B cell (primary cell): ENCODE data around the gene ME1. TPM values are rescaled to one million over a fixed set of nuclear protein-coding genes. Genes with fewer than 3 reads are reported as not detected.

Experiments used
- ATAC-seq: fragments of 200-7000 bp; cut with Tn5 transposase; one replicate; pipeline ENCODE4 v1.10.0; 2021; ENCODE audit warnings: low read depth, mild to moderate bottlenecking, moderate number of reproducible peaks, moderate library complexity
- CTCF ChIA-PET: fragments of 350-600 bp; sonication (Branson Sonifier 250); formaldehyde crosslinking; loops from one replicate; lab custom pipeline; 2021; ENCODE audit warnings: antibody characterized with exemption, inconsistent platforms; lab: Charles Lee
- POLR2A ChIA-PET: fragments of 350-600 bp; sonication (Branson Sonifier 250); formaldehyde crosslinking; loops from one replicate; lab custom pipeline; 2021; ENCODE audit warnings: antibody characterized with exemption; lab: Charles Lee
- DNase-seq: peaks from one replicate; pipeline ENCODE4 v3.0.0; 2013
- H2AFZ ChIP-seq: 2 replicates; pipeline ENCODE4 v1.6.1; 2012; ENCODE audit warnings: mild to moderate bottlenecking, low read depth, low read length; ENCODE audit not compliant: insufficient read depth, poor library complexity, severe bottlenecking
- H3K27ac ChIP-seq, 2 donors: 1 replicate in 1 of 2; 2 replicates in 1 of 2; pipeline ENCODE4 v1.5.1; 2012 to 2013; ENCODE audit warnings: low read length in 2 of 2, mild to moderate bottlenecking in 2 of 2, moderate library complexity in 1 of 2
- H3K27me3 ChIP-seq, 4 experiments: fragments of 200-600 bp in 1 of 4; sonication (generic) in 1 of 4; replicated peaks in 1 of 4; 1 replicate in 2 of 4; 2 replicates in 2 of 4; pipeline versions ENCODE4 v1.6.1 to v1.7.0; 2013 to 2016; ENCODE audit warnings: low read length in 3 of 4, mild to moderate bottlenecking in 2 of 4, mixed read lengths in 1 of 4, moderate library complexity in 1 of 4; ENCODE audit not compliant: insufficient read depth in 4 of 4, control insufficient read depth in 3 of 4; ENCODE audit errors: control extremely low read depth in 1 of 4
- H3K36me3 ChIP-seq, 2 experiments: replicated peaks in 1 of 2; 1 replicate in 1 of 2; 2 replicates in 1 of 2; pipeline versions ENCODE4 v1.6.1 to v1.7.1; 2013; ENCODE audit warnings: low read length in 1 of 2; ENCODE audit not compliant: insufficient read depth in 2 of 2, control insufficient read depth in 1 of 2; ENCODE audit errors: control extremely low read depth in 1 of 2, extremely low read depth in 1 of 2
- H3K4me1 ChIP-seq, 2 donors: fragments of 200-600 bp in 1 of 2; sonication (generic) in 1 of 2; 1 replicate in 1 of 2; 2 replicates in 1 of 2; pipeline versions ENCODE4 v1.5.1 to v1.6.1; 2013 to 2017; ENCODE audit warnings: low read length in 2 of 2; ENCODE audit not compliant: control insufficient read depth in 2 of 2, insufficient read depth in 2 of 2
- H3K4me2 ChIP-seq: replicated peaks from 2 replicates; pipeline ENCODE3; 2012; ENCODE audit warnings: mild to moderate bottlenecking, low read depth, low read length; ENCODE audit not compliant: poor library complexity, severe bottlenecking
- H3K4me3 ChIP-seq, 5 experiments: fragments of 200-600 bp in 1 of 5; sonication (generic) in 1 of 5; 1 replicate in 3 of 5; 2 replicates in 2 of 5; pipeline versions ENCODE4 v1.5.1 to v1.7.0; 2011 to 2016; ENCODE audit warnings: low read length in 4 of 5, mild to moderate bottlenecking in 4 of 5, low read depth in 2 of 5, control low read depth in 1 of 5, moderate library complexity in 1 of 5; ENCODE audit not compliant: insufficient read depth in 1 of 5; ENCODE audit errors: control extremely low read depth in 1 of 5, extremely low read depth in 1 of 5
- H3K79me2 ChIP-seq: fragments of 200-600 bp; sonication (generic); one replicate; pipeline ENCODE4 v1.6.0; 2016; ENCODE audit warnings: low read length; ENCODE audit not compliant: control insufficient read depth, insufficient read depth
- H3K9ac ChIP-seq: fragments of 200-600 bp; sonication (generic); 2 replicates; pipeline ENCODE4 v1.6.1; 2017; ENCODE audit warnings: mild to moderate bottlenecking, low read length, moderate library complexity
- H3K9me3 ChIP-seq, 3 donors: one replicate each; pipeline versions ENCODE4 v1.6.1 to v1.7.1; 2013; ENCODE audit warnings: low read length in 2 of 3; ENCODE audit not compliant: control insufficient read depth in 2 of 3, insufficient read depth in 1 of 3; ENCODE audit errors: control extremely low read depth in 1 of 3
- H4K20me1 ChIP-seq: 2 replicates; pipeline ENCODE4 v1.6.0; 2012; ENCODE audit warnings: mild to moderate bottlenecking, low read length; ENCODE audit not compliant: insufficient read depth, control insufficient read depth, poor library complexity, severe bottlenecking
- H3K27ac Mint-ChIP-seq: one replicate; pipeline ENCODE4 v1.8.0; 2021; ENCODE audit warnings: mixed read lengths
- H3K27me3 Mint-ChIP-seq: one replicate; pipeline ENCODE4 v1.8.0; 2021; ENCODE audit warnings: mixed read lengths
- H3K4me1 Mint-ChIP-seq: one replicate; pipeline ENCODE4 v1.8.0; 2021; ENCODE audit warnings: mixed read lengths
- H3K4me3 Mint-ChIP-seq: one replicate; pipeline ENCODE4 v1.8.0; 2021; ENCODE audit warnings: mixed read lengths
- H3K9me3 Mint-ChIP-seq: one replicate; pipeline ENCODE4 v1.8.0; 2022; ENCODE audit warnings: mixed read lengths; ENCODE audit not compliant: insufficient read depth
- CTCF ChIP-seq: fragments of 200-600 bp; IDR thresholded peaks from one replicate; pipeline ENCODE4 v1.8.0; 2022; ENCODE audit warnings: antibody characterized with exemption, mild to moderate bottlenecking
- EZH2 ChIP-seq: IDR thresholded peaks from 2 replicates; pipeline ENCODE4 v1.6.1; 2012; ENCODE audit warnings: borderline replicate concordance, low read depth, mild to moderate bottlenecking, moderate library complexity, low read length; ENCODE audit not compliant: insufficient read depth, poor library complexity, severe bottlenecking
- WGBS: methylation state at CpG from one replicate; pipeline ENCODE4 v1.1.5; 2013; ENCODE audit warnings: missing lambda C conversion rate; ENCODE audit not compliant: insufficient coverage; 5-methylcytosine and 5-hydroxymethylcytosine counted together
- intact Hi-C: fragments of 100-400 bp; cut with micrococcal nuclease; formaldehyde crosslinking; loops from one replicate; pipeline ENCODE4 v1.10.0; 2022
- polyA plus RNA-seq: library from polyadenylated mRNA; depleted of rRNA; stranded (reverse); fragments of >200 nt; gene quantifications from 2 replicates; pipeline ENCODE4 v1.2.3, GENCODE V29; 2012
- total RNA-seq, 2 donors: library from RNA; stranded (reverse); fragments of 120-200 nt in 1 of 2; gene quantifications; 1 replicate in 1 of 2; 2 replicates in 1 of 2; pipeline versions ENCODE4 v1.2.3 to v1.2.4, GENCODE V29; 2013 to 2022

ME1 gene
- total and polyA plus RNA-seq, 2 donors (not counting 1 experiment from before 2014, with no cell fraction given), result not detected

- no peaks in the 10 kb centered on the region for H3K9me3 ChIP-seq
- H3K4me1 ChIP-seq, result no peaks in the 10 kb centered on the region
- H3K27ac Mint-ChIP-seq, result no peak overlapping the region
- no peaks in the 10 kb centered on the region for H3K27me3 ChIP-seq
- TF ChIP-seq CTCF (no peak), EZH2 (no peak)
- no peak for DNase-seq
- H4K20me1 ChIP-seq, result no peaks in the 10 kb centered on the region
- H3K36me3 ChIP-seq, result no peaks in the 10 kb centered on the region
- no peak overlapping the region for H3K4me3 ChIP-seq
- H3K27ac ChIP-seq, result no peak overlapping the region
- no peak overlapping the region for H2AFZ ChIP-seq
- ChIA-PET CTCF (no interaction called here), POLR2A (no interaction called here)
- H3K4me1 Mint-ChIP-seq, result no peaks in the 10 kb centered on the region
- H3K9ac ChIP-seq, result no peak overlapping the region
- no peak overlapping the region for H3K4me2 ChIP-seq
- intact Hi-C loops, result no loop called here
- ATAC-seq, result no peak
- H3K79me2 ChIP-seq, result no peaks in the 10 kb centered on the region
- H3K27me3 Mint-ChIP-seq, result peaks cover 11% of the 10 kb centered on the region
- no peak overlapping the region for H3K4me3 Mint-ChIP-seq
- no CpG with 5 or more reads among the region's 6 CpGs for WGBS
- no peaks in the 10 kb centered on the region for H3K9me3 Mint-ChIP-seq
Measured at GRCh38 chr6:83270971-83271719, 159.7 kb downstream of the ME1 start.

- no peak for TF ChIP-seq CTCF
- TF ChIP-seq EZH2, result no peak
- Mint-ChIP-seq H3K4me3 (no peak overlapping the region), H3K27me3 (peaks cover 3% of the 10 kb centered on the region), H3K4me1 (no peaks in the 10 kb centered on the region), H3K9me3 (no peaks in the 10 kb centered on the region), H3K27ac (no peak overlapping the region)
- H3K9me3 ChIP-seq, result no peaks in the 10 kb centered on the region
- ChIA-PET POLR2A (no interaction called here), CTCF (interaction anchor here (0.6 kb wide), 1 partner anchor 188 kb away, joined by 3 read pairs; no protein-coding TSS in a partner anchor)
- H3K36me3 ChIP-seq, result no peaks in the 10 kb centered on the region
- H3K27me3 ChIP-seq, result no peaks in the 10 kb centered on the region
- H2AFZ ChIP-seq, result no peak overlapping the region
- H3K4me1 ChIP-seq, result no peaks in the 10 kb centered on the region
- no peak overlapping the region for H3K4me3 ChIP-seq
- no peak for DNase-seq
- intact Hi-C loops, result no loop called here
- ATAC-seq, result no peak
- H3K79me2 ChIP-seq, result no peaks in the 10 kb centered on the region
- no peak overlapping the region for H3K27ac ChIP-seq
- no peaks in the 10 kb centered on the region for H4K20me1 ChIP-seq
- H3K4me2 ChIP-seq, result no peak overlapping the region
- H3K9ac ChIP-seq, result no peak overlapping the region
- WGBS, result no CpG with 5 or more reads among the region's 2 CpGs
Measured at GRCh38 chr6:83265384-83265783, 165.5 kb downstream of the ME1 start.
